Tibial artery (tissue), 4 donors: ENCODE measurements around the gene SPP1.

ENCODE experiments used
- DNase-seq, 2 donors: peaks; one replicate each; pipeline ENCODE4 v3.0.0-alpha.2; 2019
- H3K27ac ChIP-seq, 2 donors: fragments of 200-600 bp; sonication (generic) in 1 of 2; 1 replicate in 1 of 2; 2 replicates in 1 of 2; pipeline ENCODE4 v1.5.1; 2018 to 2019; ENCODE audit warnings: mild to moderate bottlenecking in 1 of 2
- H3K27me3 ChIP-seq, 2 donors: fragments of 200-600 bp; sonication (generic) in 1 of 2; one replicate each; pipeline versions ENCODE4 v1.5.1 to v1.6.0; 2016 to 2019
- H3K36me3 ChIP-seq, 3 donors: fragments of 200-600 bp; sonication (generic) in 2 of 3; one replicate each; pipeline ENCODE4 v1.5.1; 2016 to 2019; ENCODE audit warnings: mild to moderate bottlenecking in 2 of 3
- H3K4me1 ChIP-seq, 4 donors: fragments of 200-600 bp; sonication (generic) in 2 of 4; 1 replicate in 3 of 4; 2 replicates in 1 of 4; pipeline ENCODE4 v1.5.1; 2016 to 2019
- H3K4me3 ChIP-seq, 2 donors: fragments of 200-600 bp; sonication (generic) in 1 of 2; 1 replicate in 1 of 2; 2 replicates in 1 of 2; pipeline ENCODE4 v1.5.1; 2018 to 2019; ENCODE audit warnings: mild to moderate bottlenecking in 2 of 2
- H3K9me3 ChIP-seq, 3 donors: fragments of 200-600 bp; sonication (generic) in 1 of 3; one replicate each; pipeline ENCODE4 v1.5.1; 2016 to 2019
- CTCF ChIP-seq, 2 experiments: fragments of 200-600 bp in 1 of 2; fragments of 450-650 bp in 1 of 2; IDR thresholded peaks; one replicate each; pipeline ENCODE4 v1.5.1; 2017 to 2019; ENCODE audit warnings: antibody characterized with exemption in 2 of 2, mild to moderate bottlenecking in 1 of 2, moderate library complexity in 1 of 2
- intact Hi-C: fragments of 100-400 bp; cut with DNase I; formaldehyde crosslinking; loops from one replicate; pipeline ENCODE4 v1.15.0; 2023; ENCODE audit warnings: low total_unique reads

SPP1 gene

DNA sequence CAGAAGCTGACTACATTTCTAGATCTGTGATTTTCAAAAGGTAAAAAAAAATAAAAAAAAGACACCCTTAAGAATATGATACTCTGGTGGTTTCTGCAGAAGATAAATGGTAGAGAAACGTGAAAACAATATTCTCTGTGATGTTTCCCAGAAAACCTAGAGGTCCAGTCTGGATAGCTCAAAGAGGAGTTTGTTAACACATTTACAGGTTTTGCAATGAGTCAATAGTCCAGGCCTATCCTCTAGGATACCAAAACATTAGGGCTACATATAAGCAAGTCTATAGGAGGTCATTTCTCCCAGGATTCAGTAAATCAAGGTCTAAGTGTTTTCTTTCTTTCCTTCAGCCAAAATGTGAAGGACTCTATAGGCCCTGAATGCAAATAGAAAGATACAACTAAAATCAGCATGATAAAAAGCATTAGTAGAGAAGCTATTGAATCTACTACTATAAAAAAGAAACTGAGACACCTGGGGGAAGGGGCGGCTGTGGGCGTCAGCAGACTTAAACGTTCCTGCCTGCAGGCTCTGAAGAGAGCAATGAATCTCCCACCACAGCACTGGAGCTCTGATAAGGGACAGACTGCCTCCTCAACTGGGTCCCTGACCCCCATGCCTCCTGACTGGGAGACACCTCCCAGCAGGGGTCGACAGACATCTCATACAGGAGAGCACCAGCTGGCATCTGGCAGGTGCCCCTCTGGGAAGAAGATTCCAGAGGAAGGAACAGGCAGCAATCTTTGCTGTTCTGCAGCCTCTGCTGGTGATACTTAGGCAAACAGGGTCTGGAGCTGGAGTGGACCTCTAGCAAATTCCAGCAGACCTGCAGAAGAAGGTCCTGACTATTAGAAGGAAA is 33.7 kb upstream of the SPP1 start:
- no peaks in the 10 kb centered on the region for H3K9me3 ChIP-seq
- H3K27me3 ChIP-seq = no peaks in the 10 kb centered on the region
- intact Hi-C loops = no loop called here
- no peak for TF ChIP-seq CTCF (IDR thresholded peaks at IDR 0.05)
- no peak overlapping the region for H3K27ac ChIP-seq
- no peak for DNase-seq
- H3K4me3 ChIP-seq = no peak overlapping the region
- peaks cover 0 to 7% (median 0%) of the 10 kb centered on the region in 4 donors for H3K4me1 ChIP-seq
- no peaks in the 10 kb centered on the region for H3K36me3 ChIP-seq

DNA sequence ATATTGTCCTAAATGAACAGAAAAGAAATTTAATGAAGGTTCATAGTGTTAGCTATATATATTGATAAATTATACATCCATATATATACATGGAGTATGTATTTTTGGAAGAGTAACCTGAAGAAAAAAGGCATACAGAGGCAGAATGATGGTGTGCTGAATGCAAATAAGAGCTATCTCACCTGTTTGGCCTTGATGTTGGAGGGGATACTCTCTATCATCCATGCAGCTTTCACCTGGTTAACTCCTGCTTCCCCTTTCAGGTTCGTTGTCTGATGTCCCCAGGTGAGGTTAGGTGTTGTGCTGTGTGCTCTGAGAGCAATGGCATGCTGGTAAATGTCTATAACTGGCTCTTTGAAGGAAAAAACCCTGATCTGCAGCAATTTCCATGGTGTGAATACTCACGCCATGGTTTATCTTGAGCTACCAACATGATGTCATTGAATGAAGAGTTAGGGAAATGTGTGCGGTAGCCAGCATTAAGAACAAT is 31.8 kb upstream of the SPP1 start:
- DNase-seq = no peak
- H3K36me3 ChIP-seq = no peaks in the 10 kb centered on the region
- intact Hi-C loops = no loop called here
- no peak overlapping the region for H3K27ac ChIP-seq
- H3K4me3 ChIP-seq = no peak overlapping the region
- H3K27me3 ChIP-seq = no peaks in the 10 kb centered on the region
- TF ChIP-seq CTCF (IDR thresholded peaks at IDR 0.05) = no peak
- H3K9me3 ChIP-seq = no peaks in the 10 kb centered on the region
- H3K4me1 ChIP-seq = peaks cover 0 to 7% (median 0%) of the 10 kb centered on the region in 4 donors

GRCh38 chr4:87944967-87945366 is 30.5 kb upstream of the SPP1 start:
- no peak for DNase-seq
- intact Hi-C loops = no loop called here
- no peaks in the 10 kb centered on the region for H3K36me3 ChIP-seq
- no peak overlapping the region for H3K4me3 ChIP-seq
- no peaks in the 10 kb centered on the region for H3K9me3 ChIP-seq
- no peaks in the 10 kb centered on the region for H3K27me3 ChIP-seq
- no peak overlapping the region for H3K27ac ChIP-seq
- no peak for TF ChIP-seq CTCF (IDR thresholded peaks at IDR 0.05)
- H3K4me1 ChIP-seq = peaks cover 0 to 6% (median 0%) of the 10 kb centered on the region in 4 donors

DNA sequence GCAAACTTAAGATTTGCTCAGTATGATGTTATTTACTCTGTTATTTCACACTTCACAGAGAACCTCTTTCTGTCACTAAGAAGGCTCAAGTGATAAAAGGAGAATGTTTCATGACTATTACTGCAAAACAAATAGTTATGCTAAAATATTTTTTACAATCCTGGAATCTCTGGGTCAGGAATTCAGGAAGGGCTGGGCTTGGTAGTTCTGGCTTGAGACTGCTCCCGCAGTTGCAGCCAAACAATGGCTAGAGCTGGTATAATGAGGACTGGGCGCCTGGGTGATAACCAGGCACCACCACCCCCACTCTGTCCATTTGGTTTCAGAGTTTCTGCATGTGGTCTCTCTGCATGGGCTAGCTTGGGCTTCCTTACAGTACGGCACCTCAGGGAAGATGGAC is 28.7 kb upstream of the SPP1 start:
- no peak for TF ChIP-seq CTCF (IDR thresholded peaks at IDR 0.05)
- intact Hi-C loops = no loop called here
- Histone ChIP-seq H3K4me1 (peaks cover 0 to 4% (median 0%) of the 10 kb centered on the region in 4 donors), H3K9me3 (no peaks in the 10 kb centered on the region), H3K27me3 (no peaks in the 10 kb centered on the region), H3K4me3 (no peak overlapping the region), H3K27ac (no peak overlapping the region), H3K36me3 (no peaks in the 10 kb centered on the region)
- DNase-seq = no peak

DNA sequence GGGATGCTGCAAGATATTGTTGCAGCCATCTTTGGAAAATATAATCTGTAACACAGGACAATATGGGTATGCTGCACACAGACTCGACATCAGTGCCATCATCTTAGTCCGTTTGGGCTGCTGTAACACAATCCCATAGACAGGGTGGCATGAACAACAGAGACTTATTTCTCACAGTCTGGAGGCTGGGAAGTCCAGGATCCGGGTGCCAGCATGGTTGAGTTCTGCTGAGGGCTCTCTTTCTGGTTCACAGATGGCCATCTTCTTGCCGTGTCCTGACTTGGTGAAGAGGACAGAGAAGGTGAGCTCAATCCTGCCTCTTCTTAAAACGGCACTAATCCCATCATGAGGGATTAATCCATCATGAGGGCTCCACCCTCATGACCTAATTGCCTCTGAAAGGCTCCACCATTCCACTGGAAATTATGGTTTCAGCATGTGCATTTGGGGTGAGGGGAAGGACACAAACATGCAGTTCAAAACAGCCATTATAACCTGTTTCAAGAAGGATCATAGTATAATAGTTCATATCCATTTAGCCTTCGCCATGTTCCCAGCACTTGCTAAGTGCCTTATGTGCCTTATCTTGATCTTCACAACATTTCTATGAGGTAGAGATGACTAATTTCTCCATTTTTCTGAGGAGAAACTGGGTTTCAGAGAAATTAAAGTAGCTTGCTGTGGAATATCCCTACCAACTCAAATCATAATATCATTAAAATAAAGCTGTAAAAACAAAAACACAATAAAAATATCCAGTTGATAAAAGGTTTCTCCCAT is 27.9 kb upstream of the SPP1 start:
- Histone ChIP-seq H3K4me3 (no peak overlapping the region), H3K4me1 (peaks cover 0 to 4% (median 0%) of the 10 kb centered on the region in 4 donors), H3K9me3 (no peaks in the 10 kb centered on the region), H3K36me3 (no peaks in the 10 kb centered on the region), H3K27ac (no peak overlapping the region), H3K27me3 (no peaks in the 10 kb centered on the region)
- intact Hi-C loops = no loop called here
- no peak for TF ChIP-seq CTCF (IDR thresholded peaks at IDR 0.05)
- DNase-seq = no peak
